OCI-LY7 (cell line): ENCODE measurements around the gene METTL26. TPM values are rescaled to one million over a fixed set of nuclear protein-coding genes. Genes with fewer than 3 reads are reported as not detected.

ENCODE experiments used
- BruUV-seq: library from RNA; stranded (reverse); fragments of 400-500 nt; replicated peaks from 2 replicates; lab custom pipeline; 2021; lab: Mats Ljungman, UMichigan
- CTCF ChIA-PET: fragments of 300-600 bp; sonication (Branson Sonifier 250); formaldehyde crosslinking; loops from one replicate; lab custom pipeline; 2022; ENCODE audit warnings: antibody characterized with exemption; ENCODE audit not compliant: unreplicated experiment; lab: Charles Lee
- POLR2A ChIA-PET: fragments of 300-600 bp; sonication (Branson Sonifier 250); formaldehyde crosslinking; loops from one replicate; lab custom pipeline; 2022; ENCODE audit warnings: antibody characterized with exemption; lab: Charles Lee
- DNase-seq: peaks from one replicate; pipeline ENCODE4 v3.0.0-alpha.2; 2015; ENCODE audit warnings: low spot score
- H2AFZ ChIP-seq: fragments of 200-600 bp; sonication (generic), shearing (Covaris generic); 2 replicates; pipeline ENCODE4 v1.6.1; 2014; ENCODE audit warnings: mild to moderate bottlenecking, antibody characterized with exemption, low read length, moderate library complexity
- H3K27ac ChIP-seq: fragments of 200-600 bp; sonication (generic); 2 replicates; pipeline ENCODE4 v1.5.1; 2014; ENCODE audit warnings: mixed run types, low read depth, mild to moderate bottlenecking, moderate library complexity, low read length, inconsistent platforms; ENCODE audit not compliant: poor library complexity, severe bottlenecking
- H3K36me3 ChIP-seq: fragments of 200-600 bp; sonication (generic); 2 replicates; pipeline ENCODE4 v1.6.1; 2014; ENCODE audit warnings: mild to moderate bottlenecking, antibody characterized with exemption, low read length, moderate library complexity, mixed read lengths; ENCODE audit not compliant: insufficient read depth
- H3K4me1 ChIP-seq: fragments of 200-600 bp; sonication (generic); 2 replicates; pipeline ENCODE4 v1.5.1; 2014; ENCODE audit warnings: mild to moderate bottlenecking, low read length; ENCODE audit not compliant: insufficient read depth, poor library complexity, severe bottlenecking
- H3K4me2 ChIP-seq: fragments of 200-600 bp; sonication (generic); 2 replicates; pipeline ENCODE4 v1.6.1; 2014; ENCODE audit warnings: mild to moderate bottlenecking, low read length
- H3K4me3 ChIP-seq: fragments of 200-600 bp; sonication (generic); 2 replicates; pipeline ENCODE4 v1.5.1; 2014; ENCODE audit warnings: mild to moderate bottlenecking, low read depth, low read length; ENCODE audit not compliant: poor library complexity, severe bottlenecking
- H3K79me2 ChIP-seq: fragments of 200-600 bp; sonication (generic); 2 replicates; pipeline ENCODE4 v1.6.1; 2016; ENCODE audit warnings: low read depth, mild to moderate bottlenecking, low read length, moderate library complexity, mixed read lengths; ENCODE audit not compliant: insufficient read depth
- H3K9me2 ChIP-seq: fragments of 200-600 bp; sonication (generic); 2 replicates; pipeline ENCODE4 v1.6.1; 2016; ENCODE audit warnings: mild to moderate bottlenecking, low read length, mixed read lengths; ENCODE audit not compliant: insufficient read depth
- H3K9me3 ChIP-seq: fragments of 200-600 bp; sonication (generic); 2 replicates; pipeline ENCODE4 v1.6.1; 2014; ENCODE audit warnings: mild to moderate bottlenecking, mixed run types, low read length, mixed read lengths
- H4K20me1 ChIP-seq: fragments of 200-600 bp; sonication (generic); 2 replicates; pipeline ENCODE4 v1.6.1; 2014; ENCODE audit warnings: mild to moderate bottlenecking, antibody characterized with exemption, low read length, moderate library complexity, mixed read lengths; ENCODE audit not compliant: insufficient read depth
- CTCF ChIP-seq: fragments of 200-600 bp; sonication (generic); conservative IDR thresholded peaks from 2 replicates; pipeline ENCODE4 v1.5.1; 2014; ENCODE audit warnings: mild to moderate bottlenecking, antibody characterized with exemption, low read length, moderate library complexity, mixed read lengths
- EZH2phosphoT487 ChIP-seq: fragments of 200-600 bp; sonication (generic); IDR thresholded peaks from 2 replicates; pipeline ENCODE4 v1.6.1; 2018; ENCODE audit warnings: low read depth, borderline replicate concordance, mild to moderate bottlenecking, mixed run types, antibody characterized with exemption, low read length, moderate library complexity, mixed read lengths
- intact Hi-C: fragments of 100-400 bp; cut with micrococcal nuclease; formaldehyde crosslinking; loops from one replicate; pipeline ENCODE4 v1.10.0; 2022; ENCODE audit not compliant: unreplicated experiment
- total RNA-seq, 2 experiments: library from RNA; depleted of rRNA in 1 of 2; stranded (reverse); fragments of >200 nt in 1 of 2; shearing (Covaris generic) in 1 of 2; gene quantifications; 2 replicates each; pipeline ENCODE4 v1.2.3, GENCODE V29; 2014 to 2022

Gene METTL26
- total RNA-seq, 2 experiments from 2014 or later, result 99.0 to 152 TPM

DNA sequence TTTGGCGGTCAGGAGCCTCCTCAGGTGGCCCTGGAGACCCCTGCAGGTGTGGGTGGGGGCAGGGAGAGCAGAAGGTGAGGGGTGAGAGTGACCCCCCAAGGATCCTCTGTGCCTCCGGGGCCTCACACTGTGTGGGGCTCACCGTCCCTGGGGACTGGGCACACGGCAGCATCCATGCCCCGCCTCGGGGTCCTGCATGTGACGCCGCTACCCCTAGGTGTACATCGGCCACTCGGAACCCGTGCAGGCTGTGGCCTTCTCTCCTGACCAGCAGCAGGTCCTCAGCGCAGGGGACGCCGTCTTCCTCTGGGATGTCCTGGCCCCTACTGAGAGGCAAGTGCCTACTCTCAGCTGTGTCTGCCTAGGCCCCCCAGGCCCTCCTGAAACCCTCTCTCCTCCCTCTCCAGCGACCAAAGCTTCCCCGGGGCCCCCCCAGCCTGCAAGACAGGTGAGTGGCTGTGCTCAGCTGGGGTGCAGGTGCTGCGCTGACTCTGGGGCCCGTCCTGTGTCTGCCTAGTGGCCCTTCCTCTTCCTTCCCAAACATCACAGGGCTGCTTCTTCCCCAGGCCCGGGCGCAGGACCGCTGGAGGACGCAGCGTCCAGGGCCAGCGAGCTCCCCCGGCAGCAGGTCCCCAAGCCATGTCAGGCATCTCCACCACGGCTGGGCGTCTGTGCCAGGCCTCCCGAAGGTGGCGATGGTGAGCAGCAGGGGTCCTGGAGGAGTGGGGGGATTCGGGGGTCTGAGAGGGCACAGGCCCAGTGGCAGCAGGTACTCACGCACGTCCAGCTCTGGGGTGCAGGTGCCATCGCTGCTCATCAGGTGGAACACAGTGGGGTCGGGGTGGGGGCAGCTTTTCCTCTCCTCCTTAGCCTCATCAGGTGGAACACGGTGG is 22.8 kb upstream of the METTL26 start:
- Histone ChIP-seq H2AFZ (no peak overlapping the region), H3K4me3 (no peak overlapping the region), H3K4me2 (no peak overlapping the region), H3K27ac (no peak overlapping the region), H3K9me2 (no peaks in the 10 kb centered on the region), H3K79me2 (no peaks in the 10 kb centered on the region), H4K20me1 (no peaks in the 10 kb centered on the region), H3K9me3 (no peaks in the 10 kb centered on the region), H3K36me3 (peaks cover 43% of the 10 kb centered on the region; the same call in 1 of the 2 replicates), H3K4me1 (peaks cover 6% of the 10 kb centered on the region)
- CTCF ChIA-PET, result no interaction called here
- BruUV-seq, result no TSS peak
- intact Hi-C loops, result no loop called here
- POLR2A ChIA-PET, result no interaction called here
- DNase-seq, result no peak
- no peak for TF ChIP-seq EZH2phosphoT487
- TF ChIP-seq CTCF, result no peak

DNA sequence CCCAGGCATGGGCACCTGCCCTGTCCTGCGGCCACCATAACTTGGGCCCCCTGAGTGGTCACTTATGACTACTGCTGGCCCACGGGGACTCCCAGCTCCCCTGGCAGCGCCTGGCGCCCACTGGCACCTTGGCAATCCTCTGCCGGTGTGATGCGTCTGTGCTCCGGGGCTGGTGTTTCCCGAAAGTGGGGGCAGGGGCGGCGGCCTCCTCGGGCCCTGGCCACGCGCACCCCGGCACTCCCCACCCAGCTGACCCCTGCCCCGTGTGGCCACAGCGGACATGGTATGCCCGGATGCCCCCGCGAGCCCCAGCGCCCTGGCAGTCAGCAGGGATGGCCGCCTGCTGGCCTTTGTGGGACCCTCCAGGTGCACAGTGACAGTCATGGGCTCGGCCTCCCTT is 21.4 kb upstream of the METTL26 start:
- Histone ChIP-seq H3K9me2 (no peaks in the 10 kb centered on the region), H3K36me3 (peaks cover 46% of the 10 kb centered on the region; the same call in 1 of the 2 replicates), H3K4me1 (peaks cover 6% of the 10 kb centered on the region), H3K9me3 (no peaks in the 10 kb centered on the region), H3K79me2 (no peaks in the 10 kb centered on the region), H3K27ac (no peak overlapping the region), H2AFZ (no peak overlapping the region), H3K4me3 (no peak overlapping the region), H4K20me1 (no peaks in the 10 kb centered on the region), H3K4me2 (no peak overlapping the region)
- ChIA-PET POLR2A (no interaction called here), CTCF (no interaction called here)
- TF ChIP-seq EZH2phosphoT487, result no peak
- no peak for TF ChIP-seq CTCF
- intact Hi-C loops, result no loop called here
- BruUV-seq, result no TSS peak
- DNase-seq, result no peak

GRCh38 chr16:654034-654433 is 17.9 kb upstream of the METTL26 start:
- no peak for DNase-seq
- H3K4me3 ChIP-seq, result no peak overlapping the region
- intact Hi-C loops, result no loop called here
- peaks cover 4% of the 10 kb centered on the region; the same call in 1 of the 2 replicates for H3K79me2 ChIP-seq
- TF ChIP-seq EZH2phosphoT487 (no peak), CTCF (no peak)
- peaks cover 13% of the 10 kb centered on the region for H3K4me1 ChIP-seq
- H3K9me3 ChIP-seq, result no peaks in the 10 kb centered on the region
- CTCF ChIA-PET, result no interaction called here
- POLR2A ChIA-PET, result no interaction called here
- H4K20me1 ChIP-seq, result no peaks in the 10 kb centered on the region
- H3K4me2 ChIP-seq, result no peak overlapping the region
- H3K27ac ChIP-seq, result no peak overlapping the region
- H2AFZ ChIP-seq, result no peak overlapping the region
- BruUV-seq, result no TSS peak
- no peaks in the 10 kb centered on the region for H3K9me2 ChIP-seq
- H3K36me3 ChIP-seq, result peaks cover 41% of the 10 kb centered on the region; the same call in 1 of the 2 replicates
